AG08395 (cell line): Measurements from ENCODE around the gene CXCL14.

Experiments used
- DNase-seq: peaks from one replicate; pipeline ENCODE4 v3.0.0; 2012; ENCODE audit warnings: mixed read lengths, low spot score

CXCL14 gene

GRCh38 chr5:135596157-135596763 lies 17.5 kb upstream of the CXCL14 start:
- DNase-seq = no peak

GRCh38 chr5:135594416-135594960 lies 15.7 kb upstream of the CXCL14 start:
- no peak for DNase-seq

- no peak for DNase-seq
These were observed 15.1 kb upstream of the CXCL14 start for GRCh38 chr5:135593886-135594285.

GRCh38 chr5:135593141-135593540 lies 14.3 kb upstream of the CXCL14 start:
- no peak for DNase-seq

- DNase-seq = no peak
These were observed 13.7 kb upstream of the CXCL14 start for GRCh38 chr5:135592312-135593045.

- no peak for DNase-seq
These were observed 12.5 kb upstream of the CXCL14 start for GRCh38 chr5:135591277-135591676.

- DNase-seq = no peak
These were observed 10.4 kb upstream of the CXCL14 start for GRCh38 chr5:135589152-135589551.

GRCh38 chr5:135587721-135588663 lies 9.2 kb upstream of the CXCL14 start:
- DNase-seq = no peak

GRCh38 chr5:135584918-135585317 lies 6.1 kb upstream of the CXCL14 start:
- no peak for DNase-seq

- DNase-seq = no peak
These were observed 5.5 kb upstream of the CXCL14 start for GRCh38 chr5:135584276-135584675.

GRCh38 chr5:135582099-135582781 lies 3.4 kb upstream of the CXCL14 start:
- DNase-seq = no peak

GRCh38 chr5:135578305-135578684 lies 496 bp downstream of the CXCL14 start:
- DNase-seq = no peak

GRCh38 chr5:135577421-135577820 lies 1.4 kb downstream of the CXCL14 start:
- no peak for DNase-seq

GRCh38 chr5:135576075-135576599 lies 2.7 kb downstream of the CXCL14 start:
- peak; percentile 77 for DNase-seq

- no peak for DNase-seq
These were observed 4.3 kb downstream of the CXCL14 start for GRCh38 chr5:135574493-135574892.

GRCh38 chr5:135571902-135572301 lies 6.9 kb downstream of the CXCL14 start:
- no peak for DNase-seq

GRCh38 chr5:135571066-135571609 lies 7.7 kb downstream of the CXCL14 start:
- no peak for DNase-seq

- no peak for DNase-seq
These were observed 8.4 kb downstream of the CXCL14 start for GRCh38 chr5:135570453-135570764.

- peak; percentile 53 for DNase-seq
These were observed 8.9 kb downstream of the CXCL14 start for GRCh38 chr5:135569755-135570452.

- no peak for DNase-seq
These were observed 9.8 kb downstream of the CXCL14 start for GRCh38 chr5:135568923-135569360.

- no peak for DNase-seq
These were observed 10.5 kb downstream of the CXCL14 start for GRCh38 chr5:135568246-135568645.
